Measurements from ENCODE around the gene SON.
A peak's percentile ranks its signal among the peaks of the same experiment; 100 is the strongest.
"Not testable (repeated sequence)": the region's sequence is repeated elsewhere in the genome, so short reads cannot be mapped to it uniquely, and the experiment has no call there.

The SON gene

GRCh38 chr21:33542640-33543504 is at the start of gene SON:
SON (plus strand) TSS chr21:33543038; CDS start chr21:33543093, 55 bp downstream.
- peak; percentile 91 to 94 for DNase-seq

DNA sequence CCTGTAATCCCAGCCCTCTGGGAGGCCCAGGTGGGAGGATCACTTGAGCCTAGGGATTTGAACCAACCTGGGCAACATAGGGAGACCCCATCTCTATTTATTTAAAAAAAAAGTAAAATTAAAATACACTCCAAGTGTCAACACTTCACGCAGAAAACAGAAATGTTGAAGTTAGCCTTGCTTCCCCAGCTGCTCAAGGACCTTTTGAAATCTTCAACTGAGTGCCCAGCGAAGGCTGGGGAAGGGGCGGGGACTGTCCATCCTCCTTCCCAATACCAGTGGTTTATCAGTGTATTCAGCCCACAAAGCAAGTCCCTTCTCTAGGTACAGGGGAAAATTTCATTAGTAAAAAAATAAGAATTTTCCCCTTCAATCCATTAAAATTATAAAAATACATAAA is 49.1 kb upstream of the SON start:
- no peak for DNase-seq

DNA sequence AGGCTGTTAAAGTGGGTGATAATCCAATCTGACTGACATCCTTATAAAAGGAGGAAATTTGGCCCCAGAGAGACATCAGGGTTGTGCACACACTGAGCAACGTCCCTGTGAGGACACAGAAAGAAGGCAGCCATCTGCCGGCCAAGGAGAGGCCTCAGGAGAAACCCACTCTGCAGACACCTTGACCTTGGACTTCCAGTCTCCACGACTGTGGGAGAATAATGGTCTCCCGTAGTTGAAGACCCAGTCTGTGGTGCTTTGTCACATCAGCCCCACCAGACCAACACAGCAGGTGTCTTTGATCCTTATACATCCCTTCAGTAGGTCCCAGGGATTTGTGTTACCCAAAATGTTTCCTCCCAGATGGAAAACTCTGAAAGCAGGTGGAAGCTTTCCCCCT is 47.1 kb upstream of the SON start:
- no peak for DNase-seq

GRCh38 chr21:33496345-33496744 is 46.5 kb upstream of the SON start:
- DNase-seq, result no peak

DNA sequence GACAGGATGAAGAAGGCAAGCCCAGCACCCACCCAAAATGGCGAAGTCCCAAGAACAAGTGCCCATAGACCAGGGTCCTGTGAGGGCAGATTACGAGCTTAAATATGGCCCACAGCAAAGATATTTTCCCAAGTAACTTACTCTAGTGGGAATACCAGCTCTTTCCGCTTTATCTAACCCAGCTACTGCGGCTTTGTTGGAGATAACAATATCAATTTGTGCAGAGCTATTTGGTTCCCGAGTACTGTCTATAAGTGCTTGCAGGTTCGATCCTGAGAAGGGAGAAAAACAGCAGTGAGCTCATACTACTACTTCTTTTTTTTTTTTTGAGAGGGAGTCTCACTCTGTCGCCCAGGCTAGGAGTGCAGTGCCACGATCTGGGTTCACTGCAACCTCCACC is 37.0 kb upstream of the SON start:
- no peak for DNase-seq

DNA sequence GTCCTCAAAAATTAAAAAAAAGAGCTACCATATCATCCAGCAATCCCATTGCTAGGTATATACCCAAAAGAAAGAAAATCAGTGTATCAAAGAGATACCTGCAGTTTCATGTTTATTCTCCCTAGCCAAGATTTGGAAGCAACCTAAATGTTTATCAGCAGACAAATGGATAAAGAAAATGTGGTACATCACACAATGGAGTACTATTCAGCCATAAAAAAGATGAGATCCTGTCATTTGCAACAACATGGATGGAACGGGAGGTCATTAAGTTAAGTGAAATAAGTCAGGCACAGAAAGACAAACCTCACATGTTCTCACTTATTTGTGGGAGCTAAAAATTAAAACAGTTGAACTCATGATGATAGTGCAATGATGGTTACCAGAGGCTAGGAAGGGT is 35.8 kb upstream of the SON start:
- DNase-seq, result not testable (repeated sequence)

GRCh38 chr21:33510826-33511225 is 32.0 kb upstream of the SON start:
- no peak for DNase-seq

DNA sequence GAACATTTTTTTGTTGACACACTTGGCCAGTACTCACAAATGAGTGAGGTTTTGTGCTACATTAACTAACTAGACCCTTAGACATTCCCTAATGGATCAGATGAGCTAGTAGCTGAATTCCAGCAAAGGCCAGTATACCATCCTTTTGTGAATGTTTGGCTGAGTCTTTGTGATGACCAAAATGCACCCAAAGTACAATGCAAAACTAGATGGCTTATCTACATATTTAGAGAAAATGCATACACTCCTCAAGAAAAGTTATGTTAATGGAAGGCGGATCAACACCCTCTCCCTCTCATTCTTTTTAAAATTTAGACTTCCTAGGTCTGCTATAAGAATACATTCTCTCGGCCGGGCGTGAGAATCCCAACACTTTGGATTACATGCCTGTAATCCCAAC is 31.2 kb upstream of the SON start:
- no peak for DNase-seq

DNA sequence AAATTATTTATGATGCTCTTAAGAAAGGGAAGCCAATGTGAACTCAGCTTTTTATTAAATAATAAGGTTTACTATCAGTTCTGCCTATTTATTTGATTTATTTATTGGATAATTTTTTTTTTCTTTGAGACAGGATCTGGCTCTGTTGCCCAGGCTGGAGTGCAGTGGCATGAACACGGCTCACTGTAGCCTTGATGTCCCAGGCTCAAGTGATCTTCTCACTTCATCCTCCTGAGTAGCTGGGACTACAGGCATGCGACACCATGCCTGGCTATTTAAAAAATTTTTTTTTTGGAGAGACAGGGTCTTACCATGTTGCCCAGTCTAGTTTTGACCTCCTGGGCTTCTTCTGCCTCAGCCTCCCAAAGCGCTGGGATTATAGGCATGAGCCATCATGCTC is 30.4 kb upstream of the SON start:
- no peak for DNase-seq

- DNase-seq, result no peak
Measured at GRCh38 chr21:33514229-33514628, 28.6 kb upstream of the SON start.

- DNase-seq, result no peak
Measured at GRCh38 chr21:33518899-33519298, 23.9 kb upstream of the SON start.

- DNase-seq, result no peak
Measured at GRCh38 chr21:33522297-33522952, 20.4 kb upstream of the SON start.

- DNase-seq, result no peak
Measured at GRCh38 chr21:33522953-33523349, 19.9 kb upstream of the SON start.

DNA sequence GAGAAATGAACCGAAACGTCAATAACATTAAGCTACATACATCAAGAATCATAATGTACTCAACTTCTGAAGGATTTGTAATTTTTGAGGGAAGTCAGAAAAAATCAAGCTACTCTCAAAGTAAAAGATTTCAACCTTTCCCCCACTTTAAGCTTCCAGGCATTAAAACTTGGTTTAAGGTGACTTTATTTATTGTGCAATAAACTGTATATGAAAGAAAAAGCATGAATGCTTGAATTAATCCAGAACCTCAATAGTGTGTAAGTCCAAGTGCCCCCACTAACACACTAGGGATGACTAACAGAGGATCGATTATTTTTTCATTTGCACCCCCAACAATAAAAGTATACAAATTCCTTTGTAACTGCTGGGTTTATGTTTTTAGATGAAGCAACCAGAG is 11.8 kb upstream of the SON start:
- no peak for DNase-seq

DNA sequence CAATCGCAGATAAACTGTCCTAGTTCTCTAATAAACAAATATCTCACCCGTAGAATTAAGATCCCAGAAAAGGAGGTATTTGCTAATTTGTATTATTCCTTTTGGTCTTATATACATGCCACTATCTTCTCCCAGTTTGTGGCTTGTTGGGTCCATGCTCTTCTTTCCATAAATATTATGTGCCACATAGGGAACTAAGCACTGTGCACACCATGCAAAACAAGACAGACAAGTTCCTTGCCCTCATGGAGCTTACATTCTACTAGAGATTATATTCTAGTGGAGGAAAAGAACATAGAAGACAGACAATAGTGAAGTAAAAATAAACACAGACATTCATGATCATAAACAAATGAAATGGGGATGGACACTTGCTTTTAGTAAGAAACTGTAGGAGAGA is 5.6 kb upstream of the SON start:
- DNase-seq, result no peak

GRCh38 chr21:33539616-33540015 is 3.2 kb upstream of the SON start:
- DNase-seq, result no peak

GRCh38 chr21:33540711-33541104 is 2.1 kb upstream of the SON start:
- DNase-seq, result no peak

GRCh38 chr21:33541105-33541711 is 1.6 kb upstream of the SON start:
- peak; percentile 13 to 47 for DNase-seq

- DNase-seq, result peak; percentile 27 to 55
Measured at GRCh38 chr21:33541756-33542639, 840 bp upstream of the SON start, which contains the start of gene GART. GART (minus strand) TSS chr21:33542117; CDS start chr21:33539315, 2,802 bp downstream.

GRCh38 chr21:33543505-33544129 is 779 bp downstream of the SON start:
- no peak for DNase-seq

GRCh38 chr21:33544451-33545195 is 1.8 kb downstream of the SON start:
- no peak for DNase-seq

DNA sequence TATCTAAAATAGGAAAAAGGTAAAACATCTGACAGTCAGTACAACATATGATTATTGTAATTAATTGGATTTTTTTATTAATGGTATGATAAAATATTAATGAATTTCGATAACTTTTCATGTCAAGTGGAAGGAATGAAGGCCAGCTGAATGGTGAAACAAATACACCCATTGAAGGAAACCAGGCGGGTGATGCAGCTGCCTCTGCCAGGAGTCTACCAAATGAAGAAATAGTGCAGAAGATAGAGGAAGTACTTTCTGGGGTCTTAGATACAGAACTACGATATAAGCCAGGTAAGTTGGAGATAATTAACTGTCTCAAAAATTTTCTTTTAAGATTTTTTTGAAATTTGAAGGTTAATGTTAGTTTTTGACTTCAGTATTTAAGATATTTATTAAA is 3.2 kb downstream of the SON start:
- no peak for DNase-seq
